Measurements from ENCODE around the gene PRSS8. TPM values are rescaled to one million over a fixed set of nuclear protein-coding genes. Genes with fewer than 3 reads are reported as not detected.
A peak's percentile ranks its signal among the peaks of the same experiment; 100 is the strongest.

The PRSS8 gene
- total RNA-seq, 1 experiment from 2014 or later: 271 TPM

DNA sequence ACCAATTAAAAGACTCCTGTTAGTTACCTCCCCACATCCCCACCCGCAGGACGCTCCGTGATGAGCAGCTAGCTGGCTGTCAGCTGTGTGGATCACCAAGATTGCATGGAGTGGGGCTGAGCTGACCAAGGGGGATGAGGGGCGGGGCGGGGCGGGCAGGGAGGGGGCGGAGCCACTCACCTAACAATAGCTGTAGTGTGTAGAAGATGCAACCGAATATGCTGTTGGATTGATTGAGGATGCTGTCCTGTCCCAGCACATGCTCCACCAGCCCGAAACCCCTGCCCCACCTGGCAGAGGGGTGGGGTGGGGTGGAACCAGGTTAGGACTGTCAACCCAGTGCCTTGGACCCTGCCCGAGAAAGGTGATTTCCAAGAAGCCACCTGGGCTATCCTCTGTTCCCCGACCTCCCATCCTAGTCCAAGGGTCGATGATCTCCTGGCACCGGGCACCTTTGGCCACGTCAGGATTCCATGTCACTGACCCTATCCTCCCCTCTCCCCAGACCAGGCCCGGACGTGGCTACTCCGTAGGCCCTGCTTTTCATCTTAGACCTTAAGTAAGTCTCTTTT, 42.3 kb downstream of the PRSS8 start:
- BruUV-seq (replicated peaks): no TSS peak
- ChIA-PET CTCF (interaction anchor here (0.9 to 1.3 kb wide), 2 partner anchors 19 to 48 kb away, joined by 3 to 4 read pairs; partner anchors contain the start of genes ZNF646 and ZNF668), POLR2A (interaction anchor here (1.1 to 1.3 kb wide), 2 partner anchors 24 to 42 kb away, joined by 3 read pairs; partner anchors contain the start of genes KAT8 and PRSS8)
- Histone ChIP-seq H3K9me3 (no peaks in the 10 kb centered on the region), H3K27me3 (replicated peaks; ENCODE audit: control insufficient read depth, insufficient read depth, low read length) (no peaks in the 10 kb centered on the region), H3K4me3 (ENCODE audit: low read depth, low read length) (peak overlapping the region; percentile 97), H3K4me1 (no peaks in the 10 kb centered on the region), H3K36me3 (ENCODE audit: control insufficient read depth, insufficient read depth, low read length) (no peaks in the 10 kb centered on the region; the same call in 1 of the 2 replicates)
- intact Hi-C loops (cut with micrococcal nuclease; ENCODE audit: unreplicated experiment): no loop called here
- H3K36me3 Mint-ChIP-seq (ENCODE audit: insufficient read depth, unreplicated experiment): peaks cover 7% of the 10 kb centered on the region
- no peak overlapping the region for H3K27ac Mint-ChIP-seq (ENCODE audit: unreplicated experiment)
- no peaks in the 10 kb centered on the region for H3K27me3 Mint-ChIP-seq (ENCODE audit: insufficient read depth, unreplicated experiment)
- peaks cover 8% of the 10 kb centered on the region for H3K9me3 Mint-ChIP-seq (ENCODE audit: unreplicated experiment)
- peak; percentile 53 to 63 for DNase-seq
- peak overlapping the region; percentile 98 for H3K4me3 Mint-ChIP-seq (ENCODE audit: unreplicated experiment)
- TF ChIP-seq, protein P1, sequence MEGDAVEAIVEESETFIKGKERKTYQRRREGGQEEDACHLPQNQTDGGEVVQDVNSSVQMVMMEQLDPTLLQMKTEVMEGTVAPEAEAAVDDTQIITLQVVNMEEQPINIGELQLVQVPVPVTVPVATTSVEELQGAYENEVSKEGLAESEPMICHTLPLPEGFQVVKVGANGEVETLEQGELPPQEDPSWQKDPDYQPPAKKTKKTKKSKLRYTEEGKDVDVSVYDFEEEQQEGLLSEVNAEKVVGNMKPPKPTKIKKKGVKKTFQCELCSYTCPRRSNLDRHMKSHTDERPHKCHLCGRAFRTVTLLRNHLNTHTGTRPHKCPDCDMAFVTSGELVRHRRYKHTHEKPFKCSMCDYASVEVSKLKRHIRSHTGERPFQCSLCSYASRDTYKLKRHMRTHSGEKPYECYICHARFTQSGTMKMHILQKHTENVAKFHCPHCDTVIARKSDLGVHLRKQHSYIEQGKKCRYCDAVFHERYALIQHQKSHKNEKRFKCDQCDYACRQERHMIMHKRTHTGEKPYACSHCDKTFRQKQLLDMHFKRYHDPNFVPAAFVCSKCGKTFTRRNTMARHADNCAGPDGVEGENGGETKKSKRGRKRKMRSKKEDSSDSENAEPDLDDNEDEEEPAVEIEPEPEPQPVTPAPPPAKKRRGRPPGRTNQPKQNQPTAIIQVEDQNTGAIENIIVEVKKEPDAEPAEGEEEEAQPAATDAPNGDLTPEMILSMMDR (IDR thresholded peaks at IDR 0.05; ENCODE audit: insufficient read depth in 1 of 2, low read depth in 1 of 2, low read length in 1 of 2, severe bottlenecking in 1 of 2, unreplicated experiment in 1 of 2): peak in 1 of 2 experiments; percentile 7
- H3K4me1 Mint-ChIP-seq (ENCODE audit: low read depth, unreplicated experiment): peaks cover 15% of the 10 kb centered on the region

DNA sequence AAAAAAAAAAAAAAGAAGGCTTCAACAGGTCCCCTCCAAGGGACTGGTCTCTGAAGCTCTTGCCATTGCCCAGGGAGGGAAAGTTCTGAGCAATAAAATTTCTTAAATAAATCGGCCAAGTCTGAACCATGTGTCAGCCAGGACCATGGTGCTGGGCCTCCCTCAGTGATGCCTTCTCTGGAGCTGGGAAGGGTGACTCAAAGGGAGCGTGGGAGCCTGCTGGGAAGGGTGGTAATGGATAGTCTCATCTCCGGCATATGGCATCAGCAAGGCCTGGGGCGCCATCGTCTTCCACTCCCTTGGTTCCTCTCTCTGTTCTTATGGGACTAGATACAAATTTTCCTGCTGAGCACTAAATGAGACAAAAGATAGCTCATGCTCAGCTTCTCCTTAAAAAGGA, 43.2 kb downstream of the PRSS8 start:
- BruUV-seq (replicated peaks): no TSS peak
- no peaks in the 10 kb centered on the region for H3K27me3 ChIP-seq (replicated peaks; ENCODE audit: control insufficient read depth, insufficient read depth, low read length)
- Mint-ChIP-seq H3K4me3 (ENCODE audit: unreplicated experiment) (peak overlapping the region; percentile 98), H3K27me3 (ENCODE audit: insufficient read depth, unreplicated experiment) (no peaks in the 10 kb centered on the region), H3K36me3 (ENCODE audit: insufficient read depth, unreplicated experiment) (peaks cover 7% of the 10 kb centered on the region), H3K27ac (ENCODE audit: unreplicated experiment) (no peak overlapping the region), H3K4me1 (ENCODE audit: low read depth, unreplicated experiment) (peaks cover 15% of the 10 kb centered on the region), H3K9me3 (ENCODE audit: unreplicated experiment) (peaks cover 8% of the 10 kb centered on the region)
- TF ChIP-seq, protein P1 (IDR thresholded peaks at IDR 0.05; ENCODE audit: insufficient read depth in 1 of 2, low read depth in 1 of 2, low read length in 1 of 2, severe bottlenecking in 1 of 2, unreplicated experiment in 1 of 2): no peak
- H3K4me3 ChIP-seq (ENCODE audit: low read depth, low read length): no peak overlapping the region
- no peaks in the 10 kb centered on the region for H3K9me3 ChIP-seq
- ChIA-PET POLR2A (interaction anchor here (0.6 to 1.1 kb wide), 3 partner anchors 18 to 616 kb away, joined by 5 to 7 read pairs (median 5); partner anchors contain the start of gene KAT8), CTCF (no interaction called here)
- intact Hi-C loops (cut with micrococcal nuclease; ENCODE audit: unreplicated experiment): no loop called here
- H3K4me1 ChIP-seq: no peaks in the 10 kb centered on the region
- H3K36me3 ChIP-seq (ENCODE audit: control insufficient read depth, insufficient read depth, low read length): no peaks in the 10 kb centered on the region; the same call in 1 of the 2 replicates
- DNase-seq: no peak

DNA sequence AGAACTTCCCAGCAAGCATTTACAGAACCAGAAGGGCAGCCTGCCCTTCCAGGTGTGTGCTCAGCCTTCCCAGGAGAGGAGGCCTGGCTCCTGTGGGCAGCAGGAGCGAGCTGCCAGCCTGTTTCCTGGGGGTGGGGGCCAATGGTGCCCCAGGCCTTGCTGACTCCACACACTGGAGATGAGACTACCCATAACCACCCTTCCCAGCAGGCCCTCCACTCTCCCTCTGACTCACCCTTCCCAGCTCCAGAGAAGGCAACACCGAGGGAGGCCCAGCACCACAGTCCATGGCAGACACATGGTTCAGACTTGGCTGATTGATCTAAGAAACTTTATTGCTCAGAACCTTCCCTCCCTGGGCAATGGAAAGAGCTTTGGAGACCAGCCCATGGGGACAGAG, 45.0 kb downstream of the PRSS8 start:
- no peaks in the 10 kb centered on the region for H3K9me3 ChIP-seq
- no peak overlapping the region for H3K27ac Mint-ChIP-seq (ENCODE audit: unreplicated experiment)
- POLR2A ChIA-PET: no interaction called here
- H3K4me3 Mint-ChIP-seq (ENCODE audit: unreplicated experiment): no peak overlapping the region
- H3K9me3 Mint-ChIP-seq (ENCODE audit: unreplicated experiment): no peaks in the 10 kb centered on the region
- no peaks in the 10 kb centered on the region; the same call in 1 of the 2 replicates for H3K36me3 ChIP-seq (ENCODE audit: control insufficient read depth, insufficient read depth, low read length)
- peaks cover 13% of the 10 kb centered on the region for H3K36me3 Mint-ChIP-seq (ENCODE audit: insufficient read depth, unreplicated experiment)
- no peak for DNase-seq
- intact Hi-C loops (cut with micrococcal nuclease; ENCODE audit: unreplicated experiment): no loop called here
- peaks cover 9% of the 10 kb centered on the region for H3K4me1 Mint-ChIP-seq (ENCODE audit: low read depth, unreplicated experiment)
- TF ChIP-seq, protein P1 (IDR thresholded peaks at IDR 0.05; ENCODE audit: insufficient read depth in 1 of 2, low read depth in 1 of 2, low read length in 1 of 2, severe bottlenecking in 1 of 2, unreplicated experiment in 1 of 2): no peak
- CTCF ChIA-PET: no interaction called here
- no peaks in the 10 kb centered on the region for H3K4me1 ChIP-seq
- no TSS peak for BruUV-seq (replicated peaks)
- H3K27me3 Mint-ChIP-seq (ENCODE audit: insufficient read depth, unreplicated experiment): no peaks in the 10 kb centered on the region
- H3K27me3 ChIP-seq (replicated peaks; ENCODE audit: control insufficient read depth, insufficient read depth, low read length): no peaks in the 10 kb centered on the region
- H3K4me3 ChIP-seq (ENCODE audit: low read depth, low read length): no peak overlapping the region

Data from Caco-2 (cell line).